ENCODE data around the gene BARD1.

GRCh38 chr2:214796911-214797310 lies 12.6 kb downstream of the BARD1 start:
- TF ChIP-seq EZH2 (IDR thresholded peaks at IDR 0.05; ENCODE audit: insufficient read depth, poor library complexity, severe bottlenecking) (no peak), EZH2phosphoT487 (IDR thresholded peaks at IDR 0.05; ENCODE audit: insufficient read depth, low read depth) (no peak)
